Measurements from ENCODE around the gene KDM1B.

Gene KDM1B, protein sequence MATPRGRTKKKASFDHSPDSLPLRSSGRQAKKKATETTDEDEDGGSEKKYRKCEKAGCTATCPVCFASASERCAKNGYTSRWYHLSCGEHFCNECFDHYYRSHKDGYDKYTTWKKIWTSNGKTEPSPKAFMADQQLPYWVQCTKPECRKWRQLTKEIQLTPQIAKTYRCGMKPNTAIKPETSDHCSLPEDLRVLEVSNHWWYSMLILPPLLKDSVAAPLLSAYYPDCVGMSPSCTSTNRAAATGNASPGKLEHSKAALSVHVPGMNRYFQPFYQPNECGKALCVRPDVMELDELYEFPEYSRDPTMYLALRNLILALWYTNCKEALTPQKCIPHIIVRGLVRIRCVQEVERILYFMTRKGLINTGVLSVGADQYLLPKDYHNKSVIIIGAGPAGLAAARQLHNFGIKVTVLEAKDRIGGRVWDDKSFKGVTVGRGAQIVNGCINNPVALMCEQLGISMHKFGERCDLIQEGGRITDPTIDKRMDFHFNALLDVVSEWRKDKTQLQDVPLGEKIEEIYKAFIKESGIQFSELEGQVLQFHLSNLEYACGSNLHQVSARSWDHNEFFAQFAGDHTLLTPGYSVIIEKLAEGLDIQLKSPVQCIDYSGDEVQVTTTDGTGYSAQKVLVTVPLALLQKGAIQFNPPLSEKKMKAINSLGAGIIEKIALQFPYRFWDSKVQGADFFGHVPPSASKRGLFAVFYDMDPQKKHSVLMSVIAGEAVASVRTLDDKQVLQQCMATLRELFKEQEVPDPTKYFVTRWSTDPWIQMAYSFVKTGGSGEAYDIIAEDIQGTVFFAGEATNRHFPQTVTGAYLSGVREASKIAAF

GRCh38 chr6:18155150-18155863, at the start of gene KDM1B:
KDM1B (plus strand) TSS chr6:18155422; CDS start chr6:18159896, 4,474 bp downstream.
- FAIRE-seq (no peak), DNase-seq (ENCODE audit: insufficient read length, low spot score) (peak; percentile 98)

- DNase-seq (ENCODE audit: insufficient read length, low spot score) (no peak), FAIRE-seq (no peak)
These were observed 48.2 kb upstream of the KDM1B start for GRCh38 chr6:18107061-18107460.

- FAIRE-seq (no peak), DNase-seq (ENCODE audit: insufficient read length, low spot score) (no peak)
These were observed 45.1 kb upstream of the KDM1B start for GRCh38 chr6:18110162-18110561.

DNA sequence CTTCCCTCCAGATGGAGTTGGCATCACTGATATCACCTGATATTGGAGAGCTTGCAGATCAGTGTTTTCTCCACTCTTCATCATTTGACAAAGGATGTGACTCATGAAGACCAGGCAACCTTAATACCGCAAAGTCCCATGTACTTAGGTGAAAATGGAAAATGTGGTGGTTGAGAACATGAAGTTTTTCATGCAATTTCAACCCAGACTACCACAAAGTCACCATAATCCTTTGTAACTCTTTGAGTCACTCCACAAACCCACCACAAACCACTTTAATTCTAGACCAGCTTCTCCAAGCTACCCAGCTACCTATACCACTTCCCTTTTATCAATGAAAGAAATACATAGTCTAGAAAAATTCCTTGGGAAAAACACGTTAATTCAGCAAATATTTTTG, 39.9 kb upstream of the KDM1B start:
- no peak for FAIRE-seq
- no peak for DNase-seq (ENCODE audit: insufficient read length, low spot score)

DNA sequence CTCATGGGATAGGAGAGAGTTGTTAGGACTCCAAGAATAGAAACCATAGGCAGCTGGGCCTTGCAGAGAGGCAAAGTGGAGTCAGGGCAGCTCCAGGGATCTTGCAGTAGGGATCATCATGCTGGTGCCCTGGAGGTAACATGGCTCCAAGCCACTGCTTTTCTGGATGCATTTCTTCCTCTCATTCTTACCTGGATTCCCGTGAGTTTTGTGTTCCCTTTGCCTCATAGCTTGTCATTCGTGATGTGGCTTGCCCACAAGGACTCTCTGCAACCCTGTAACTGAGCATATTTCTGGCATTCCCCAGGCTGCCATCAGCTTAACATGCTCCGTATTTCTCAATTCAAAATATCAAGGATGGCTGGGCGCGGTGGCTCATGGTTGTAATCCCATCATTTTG, 38.1 kb upstream of the KDM1B start:
- DNase-seq (ENCODE audit: insufficient read length, low spot score) (no peak), FAIRE-seq (no peak)

GRCh38 chr6:18118330-18118729, 36.9 kb upstream of the KDM1B start:
- FAIRE-seq (no peak), DNase-seq (ENCODE audit: insufficient read length, low spot score) (no peak)

DNA sequence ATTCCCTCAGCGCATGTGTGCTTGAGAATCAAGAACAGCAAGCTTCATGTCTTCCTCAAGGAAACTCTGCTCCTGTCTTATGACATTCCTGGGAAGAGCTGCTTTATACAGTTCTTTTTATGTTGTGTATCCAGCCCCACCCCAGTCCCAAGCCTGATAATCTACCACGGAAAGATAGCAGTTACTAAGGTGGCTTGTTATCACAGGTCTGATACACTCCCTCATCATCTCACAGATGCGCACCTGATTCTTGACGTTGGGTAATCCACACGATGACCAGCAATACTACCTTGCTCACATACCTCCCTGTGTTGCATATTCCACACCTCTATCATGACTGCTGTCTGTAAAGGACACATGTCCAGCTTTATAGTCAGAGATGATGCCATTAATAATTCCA, 36.0 kb upstream of the KDM1B start:
- FAIRE-seq (peak; percentile 69), DNase-seq (ENCODE audit: insufficient read length, low spot score) (no peak)

DNA sequence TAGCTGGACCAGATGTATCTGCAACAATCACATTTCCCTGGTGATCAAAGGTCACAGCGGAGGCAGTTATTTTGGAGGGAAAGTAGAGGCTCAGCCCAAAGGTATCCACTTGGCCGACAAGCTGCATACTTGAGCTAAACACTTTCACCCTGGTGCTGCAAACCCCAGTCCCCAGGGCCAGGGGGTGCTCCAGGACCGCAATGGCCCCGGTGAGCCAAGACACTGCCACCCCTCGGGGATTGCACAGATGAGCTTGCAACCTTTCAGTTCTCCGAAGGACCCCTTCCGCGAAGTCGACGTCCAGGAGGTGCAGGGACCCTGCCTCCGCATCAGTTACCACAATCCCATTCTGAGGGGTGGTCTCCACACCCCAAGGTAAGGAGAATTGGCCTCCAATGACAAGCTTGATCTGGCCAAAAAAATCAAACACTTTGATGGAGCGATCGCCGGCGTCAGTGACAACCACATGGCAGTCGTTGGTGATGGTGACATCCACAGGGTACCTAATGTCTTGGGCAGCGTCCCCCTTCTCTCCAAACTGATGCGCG, 33.6 kb upstream of the KDM1B start:
- DNase-seq (ENCODE audit: insufficient read length, low spot score) (peak; percentile 20), FAIRE-seq (peak; percentile 9)

GRCh38 chr6:18122128-18123093, 32.8 kb upstream of the KDM1B start, which contains the start of gene NHLRC1:
NHLRC1 (minus strand) TSS chr6:18122677; CDS start chr6:18122606, 71 bp downstream.
- FAIRE-seq (peak; percentile 99), DNase-seq (ENCODE audit: insufficient read length, low spot score) (peak; percentile 88)

GRCh38 chr6:18126121-18126520, 29.1 kb upstream of the KDM1B start:
- DNase-seq (ENCODE audit: insufficient read length, low spot score): no peak

GRCh38 chr6:18132346-18132745, 22.9 kb upstream of the KDM1B start:
- no peak for DNase-seq (ENCODE audit: insufficient read length, low spot score)
- FAIRE-seq: no peak

More at GRCh38 chr6:18126121-18126520, 29.1 kb upstream of the KDM1B start:
- no peak for FAIRE-seq

DNA sequence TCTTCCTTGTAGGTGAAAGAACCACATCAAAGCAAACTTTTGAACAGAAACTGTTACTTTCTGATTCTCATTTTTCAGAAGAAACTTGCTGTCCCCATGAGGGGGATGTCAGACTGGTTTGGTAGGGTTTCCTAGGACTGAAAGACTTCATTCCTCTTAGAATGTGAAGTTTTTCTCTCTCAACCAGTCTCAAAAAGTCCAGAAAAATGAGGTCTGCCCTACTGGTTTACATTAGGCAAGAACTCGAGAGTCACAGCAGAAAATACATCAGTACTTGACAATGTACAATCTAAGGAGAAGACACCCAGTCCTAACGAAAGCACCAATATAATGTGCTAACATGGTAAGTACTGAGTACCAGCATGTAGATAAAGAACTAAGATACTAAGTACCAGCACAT, 20.1 kb upstream of the KDM1B start:
- DNase-seq (ENCODE audit: insufficient read length, low spot score): no peak
- FAIRE-seq: no peak

- DNase-seq (ENCODE audit: insufficient read length, low spot score) (no peak), FAIRE-seq (no peak)
These were observed 19.0 kb upstream of the KDM1B start for GRCh38 chr6:18136260-18136659.

DNA sequence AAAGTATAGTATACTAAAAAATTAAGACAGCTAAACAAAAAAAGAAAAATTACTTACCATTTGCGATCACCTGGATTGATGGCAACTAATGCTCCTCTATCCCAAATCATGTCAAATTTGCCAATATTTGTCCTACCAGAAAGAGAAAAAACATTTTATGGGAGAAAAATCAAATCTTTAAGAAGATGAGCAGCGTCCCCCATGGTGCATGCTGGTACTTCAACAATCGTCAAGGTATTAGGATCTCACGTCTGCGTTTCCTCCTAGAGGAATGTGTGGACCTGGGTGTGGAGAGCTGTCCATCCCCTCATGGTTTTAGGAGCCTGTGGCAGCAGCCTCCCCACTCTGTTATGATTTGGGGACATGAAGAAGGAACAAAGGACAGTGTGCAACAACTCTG, 16.3 kb upstream of the KDM1B start:
- DNase-seq (ENCODE audit: insufficient read length, low spot score) (no peak), FAIRE-seq (no peak)

GRCh38 chr6:18139935-18140621, 15.1 kb upstream of the KDM1B start:
- DNase-seq (ENCODE audit: insufficient read length, low spot score) (no peak), FAIRE-seq (no peak)

DNA sequence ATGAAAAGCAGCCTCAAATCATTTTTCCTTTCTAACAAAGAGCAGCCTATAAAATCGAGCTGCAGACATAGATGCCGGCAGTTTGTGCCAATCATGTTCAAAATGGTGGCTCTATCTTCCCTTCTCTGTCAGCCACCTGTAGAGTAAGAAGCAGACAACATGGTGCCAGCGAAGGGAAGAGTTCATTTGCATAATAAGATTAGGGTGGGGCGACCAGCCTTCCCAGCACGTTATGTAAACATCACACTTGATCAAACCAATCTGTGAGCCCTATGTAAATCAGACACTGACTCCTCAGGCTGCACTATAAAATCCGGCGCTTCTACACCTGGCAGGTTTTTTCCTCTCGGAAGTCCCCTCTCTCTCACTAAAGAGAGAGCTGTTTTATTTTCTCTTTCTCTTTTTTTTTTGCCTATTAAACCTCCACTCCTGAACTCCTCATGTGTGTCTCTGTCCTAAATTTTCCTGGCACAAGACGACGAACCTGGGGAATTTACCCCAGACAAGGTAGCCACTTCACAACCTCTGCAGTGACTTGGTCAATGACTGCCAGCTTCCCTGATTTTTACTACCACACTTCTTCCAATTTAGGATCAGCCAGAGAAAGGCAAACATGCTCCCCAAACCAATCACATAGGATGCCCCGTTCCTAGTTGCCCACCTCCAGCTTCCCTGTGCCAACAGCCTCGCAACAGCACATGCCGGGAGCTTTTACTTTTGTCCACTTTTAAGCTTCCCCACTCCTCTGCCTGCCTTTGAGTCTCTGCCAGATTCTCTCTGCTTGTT, 13.2 kb upstream of the KDM1B start:
- FAIRE-seq (no peak), DNase-seq (ENCODE audit: insufficient read length, low spot score) (no peak)

- DNase-seq (ENCODE audit: insufficient read length, low spot score) (no peak), FAIRE-seq (no peak)
These were observed 12.7 kb upstream of the KDM1B start for GRCh38 chr6:18142591-18142861.

DNA sequence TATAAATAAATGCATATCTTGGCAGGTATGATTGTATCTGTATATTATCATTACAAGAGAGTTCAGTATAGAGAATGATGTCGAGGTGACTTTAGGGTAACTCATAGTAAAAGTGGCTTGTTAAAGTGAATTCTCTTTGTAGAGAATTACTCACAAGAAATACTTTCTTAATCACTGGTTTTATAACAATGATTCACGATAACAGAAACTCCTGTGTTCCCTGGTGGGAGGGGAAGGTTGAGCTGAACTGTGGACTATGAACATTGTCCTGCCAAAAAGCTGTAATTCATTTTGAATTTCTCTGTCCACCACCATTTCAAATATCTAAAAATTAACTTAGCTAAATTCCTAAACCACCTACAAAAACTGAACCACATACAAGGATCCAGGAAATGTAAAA, 8.1 kb upstream of the KDM1B start:
- FAIRE-seq (no peak), DNase-seq (ENCODE audit: insufficient read length, low spot score) (no peak)

GRCh38 chr6:18147616-18148015, 7.6 kb upstream of the KDM1B start:
- DNase-seq (ENCODE audit: insufficient read length, low spot score): no peak

More at GRCh38 chr6:18147616-18148015, 7.6 kb upstream of the KDM1B start:
- FAIRE-seq: no peak
